Testis (tissue), 3 donors: ENCODE measurements around the gene SLC9A3. TPM values are rescaled to one million over a fixed set of nuclear protein-coding genes. Genes with fewer than 3 reads are reported as not detected.

Source experiments
- DNase-seq: peaks from one replicate; pipeline ENCODE4 v3.0.0-alpha.2; 2019
- H3K27ac ChIP-seq, 2 donors: fragments of 200-600 bp; sonication (generic); one replicate each; pipeline ENCODE4 v1.5.1; 2019
- H3K27me3 ChIP-seq: fragments of 200-600 bp; sonication (generic); one replicate; pipeline ENCODE4 v1.5.1; 2019
- H3K36me3 ChIP-seq: fragments of 200-600 bp; sonication (generic); one replicate; pipeline ENCODE4 v1.5.1; 2017; ENCODE audit warnings: low read depth; ENCODE audit errors: missing control alignments
- H3K4me1 ChIP-seq: fragments of 200-600 bp; sonication (generic); one replicate; pipeline ENCODE4 v1.5.1; 2019
- H3K4me3 ChIP-seq, 2 donors: fragments of 200-600 bp; sonication (generic); one replicate each; pipeline ENCODE4 v1.5.1; 2017 to 2019
- H3K9me3 ChIP-seq: fragments of 200-600 bp; sonication (generic); one replicate; pipeline ENCODE4 v1.5.1; 2017
- CTCF ChIP-seq, 3 experiments: fragments of 450-650 bp in 2 of 3; fragments of 200-600 bp in 1 of 3; sonication (generic) in 1 of 3; IDR thresholded peaks; one replicate each; pipeline ENCODE4 v1.5.1; 2016 to 2019; ENCODE audit warnings: antibody characterized with exemption in 3 of 3, mild to moderate bottlenecking in 2 of 3, moderate library complexity in 1 of 3
- POLR2A ChIP-seq: fragments of 450-650 bp; IDR thresholded peaks from one replicate; pipeline ENCODE4 v1.6.1; 2017; ENCODE audit warnings: antibody characterized with exemption, mild to moderate bottlenecking, moderate library complexity
- WGBS, 2 donors: methylation state at CpG; one replicate each; pipeline ENCODE4 v1.1.5; 2018; 5-methylcytosine and 5-hydroxymethylcytosine counted together
- intact Hi-C: fragments of 100-400 bp; cut with DNase I; formaldehyde crosslinking; loops from one replicate; pipeline ENCODE4 v1.15.1; 2023; ENCODE audit warnings: low total_unique reads
- polyA plus RNA-seq: library from polyadenylated mRNA; stranded (reverse); fragments of 350-450 nt; fragmentation: Illumina TruSeq; extraction: RNeasy Lipid Tissue Mini Kit (QIAGEN cat#74804); gene quantifications from one replicate; pipeline ENCODE4 v1.2.3, GENCODE V29; 2014; ENCODE audit warnings: low read depth, low replicate concordance; ENCODE audit not compliant: insufficient read depth
- total RNA-seq, 2 donors: library from RNA; depleted of rRNA; stranded (reverse); fragments of >200 nt; gene quantifications; one replicate each; pipeline ENCODE4 v1.2.3, GENCODE V29; 2016

Gene SLC9A3
- total and polyA plus RNA-seq, 3 donors from 2014 or later: 2.3 to 3.8 (median 2.6) TPM

- H3K36me3 ChIP-seq: no peaks in the 10 kb centered on the region
- no peak overlapping the region for H3K4me3 ChIP-seq
- DNase-seq: no peak
- H3K27ac ChIP-seq: no peak overlapping the region
- intact Hi-C loops: no loop called here
- H3K9me3 ChIP-seq: no peaks in the 10 kb centered on the region
- no peaks in the 10 kb centered on the region for H3K27me3 ChIP-seq
- H3K4me1 ChIP-seq: no peaks in the 10 kb centered on the region
- no peak for TF ChIP-seq POLR2A
- WGBS, 2 donors: 92 to 95% methylated on average over 13 to 34 of the region's 34 CpGs
These were observed 40.7 kb downstream of the SLC9A3 start for GRCh38 chr5:483434-484140.

- TF ChIP-seq POLR2A: no peak
- no peak for TF ChIP-seq CTCF (IDR thresholded peaks at IDR 0.05)
- H3K4me1 ChIP-seq: no peaks in the 10 kb centered on the region
- intact Hi-C loops: no loop called here
- no peak overlapping the region for H3K27ac ChIP-seq
- H3K4me3 ChIP-seq: no peak overlapping the region
- H3K36me3 ChIP-seq: no peaks in the 10 kb centered on the region
- WGBS, 2 donors: 90 to 93% methylated on average over 11 to 26 of the region's 26 CpGs
- H3K27me3 ChIP-seq: no peaks in the 10 kb centered on the region
- H3K9me3 ChIP-seq: no peaks in the 10 kb centered on the region
- DNase-seq: no peak
These were observed 41.2 kb downstream of the SLC9A3 start for GRCh38 chr5:483011-483410.

GRCh38 chr5:482506-482905, 41.7 kb downstream of the SLC9A3 start:
- Histone ChIP-seq H3K9me3 (no peaks in the 10 kb centered on the region), H3K4me1 (no peaks in the 10 kb centered on the region), H3K4me3 (no peak overlapping the region), H3K36me3 (no peaks in the 10 kb centered on the region), H3K27me3 (no peaks in the 10 kb centered on the region), H3K27ac (no peak overlapping the region)
- no peak for DNase-seq
- 95 to 97% methylated on average over 12 to 27 of the region's 27 CpGs for WGBS, 2 donors
- no peak for TF ChIP-seq POLR2A
- intact Hi-C loops: no loop called here

GRCh38 chr5:482021-482420, 42.2 kb downstream of the SLC9A3 start:
- WGBS, 2 donors: 83 to 89% methylated on average over 6 to 16 of the region's 24 CpGs
- Histone ChIP-seq H3K9me3 (no peaks in the 10 kb centered on the region), H3K27ac (no peak overlapping the region), H3K4me3 (no peak overlapping the region), H3K27me3 (no peaks in the 10 kb centered on the region), H3K4me1 (no peaks in the 10 kb centered on the region), H3K36me3 (no peaks in the 10 kb centered on the region)
- TF ChIP-seq CTCF (IDR thresholded peaks at IDR 0.05): no peak
- TF ChIP-seq POLR2A: no peak
- no peak for DNase-seq
- intact Hi-C loops: no loop called here

- H3K27me3 ChIP-seq: no peaks in the 10 kb centered on the region
- H3K9me3 ChIP-seq: no peaks in the 10 kb centered on the region
- no peak overlapping the region for H3K27ac ChIP-seq
- H3K4me3 ChIP-seq: no peak overlapping the region
- no peak for TF ChIP-seq CTCF (IDR thresholded peaks at IDR 0.05)
- no peak for TF ChIP-seq POLR2A
- 89 to 90% methylated on average over 19 to 23 of the region's 23 CpGs for WGBS, 2 donors
- no peaks in the 10 kb centered on the region for H3K4me1 ChIP-seq
- DNase-seq: no peak
- no peaks in the 10 kb centered on the region for H3K36me3 ChIP-seq
- intact Hi-C loops: no loop called here
These were observed 42.9 kb downstream of the SLC9A3 start for GRCh38 chr5:481347-481746.
